ENCODE measurements around the gene SMG9.

DNA sequence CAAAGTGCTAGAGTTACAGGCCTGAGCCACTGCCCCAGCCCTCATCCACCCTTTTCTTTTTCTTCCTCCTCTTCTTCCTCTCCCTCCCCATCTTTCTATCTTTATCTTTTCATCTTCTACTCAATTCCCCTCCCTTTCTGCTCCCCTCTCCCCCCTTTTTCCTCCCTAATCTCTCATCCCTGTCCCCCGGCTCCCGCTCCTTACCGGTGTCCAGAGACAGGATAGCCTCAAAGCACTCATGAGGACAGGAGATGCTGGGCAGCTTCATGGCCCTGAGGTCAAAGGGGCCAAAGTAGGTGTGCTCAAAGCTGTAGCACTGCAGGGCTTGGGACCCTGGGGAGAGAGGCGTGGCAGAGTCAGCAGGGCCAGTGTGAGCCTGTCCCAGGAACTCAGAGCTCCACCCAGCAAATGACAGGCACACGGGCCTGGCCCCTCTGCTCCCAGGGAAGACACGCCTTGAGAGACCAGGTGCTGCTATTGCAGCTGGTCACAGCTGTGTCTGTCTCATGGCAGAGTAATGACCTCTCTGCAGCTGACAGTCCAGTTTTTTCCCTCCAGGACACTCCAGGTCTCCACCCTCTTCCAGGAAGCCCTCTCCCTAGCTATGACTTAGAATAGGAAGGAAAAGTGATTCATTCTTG is 44.9 kb upstream of the SMG9 start:
- no peak for TF ChIP-seq REST (IDR thresholded peaks at IDR 0.05; ENCODE audit: low read depth)
- TF ChIP-seq, protein P1, sequence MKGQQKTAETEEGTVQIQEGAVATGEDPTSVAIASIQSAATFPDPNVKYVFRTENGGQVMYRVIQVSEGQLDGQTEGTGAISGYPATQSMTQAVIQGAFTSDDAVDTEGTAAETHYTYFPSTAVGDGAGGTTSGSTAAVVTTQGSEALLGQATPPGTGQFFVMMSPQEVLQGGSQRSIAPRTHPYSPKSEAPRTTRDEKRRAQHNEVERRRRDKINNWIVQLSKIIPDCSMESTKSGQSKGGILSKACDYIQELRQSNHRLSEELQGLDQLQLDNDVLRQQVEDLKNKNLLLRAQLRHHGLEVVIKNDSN (IDR thresholded peaks at IDR 0.05): no peak
- TF ChIP-seq RAD21 (IDR thresholded peaks at IDR 0.05; ENCODE audit: low read depth): no peak
- TF ChIP-seq MAX (IDR thresholded peaks at IDR 0.05): no peak
- TF ChIP-seq FOXM1 (IDR thresholded peaks at IDR 0.05; ENCODE audit: borderline replicate concordance, low read depth): no peak
- no peak for TF ChIP-seq EP300 (IDR thresholded peaks at IDR 0.05; ENCODE audit: borderline replicate concordance)
